AG04449 (cell line): ENCODE results near the gene RPN2.

ENCODE experiments used
- CTCF ChIA-PET: fragments of 350-600 bp; formaldehyde crosslinking; extraction: SDS; loops from one replicate; lab custom pipeline; 2021; ENCODE audit warnings: antibody characterized with exemption; lab: Yijun Ruan, JAX
- POLR2A ChIA-PET: fragments of 400-600, 350-600 bp; formaldehyde crosslinking; extraction: SDS; loops from one replicate; lab custom pipeline; 2020; ENCODE audit warnings: antibody characterized with exemption, inconsistent platforms; lab: Yijun Ruan, JAX
- DNase-seq: peaks from one replicate; pipeline ENCODE4 v3.0.0-alpha.2; 2010; ENCODE audit warnings: low read depth, low spot score
- H3K4me3 ChIP-seq: 2 replicates; pipeline ENCODE4 v1.5.1; 2011; ENCODE audit warnings: low read depth, mild to moderate bottlenecking, control low read depth, low read length
- TF ChIP-seq, protein P1 (sequence below): IDR thresholded peaks from one replicate; pipeline ENCODE4 v1.5.1; 2011; ENCODE audit warnings: mild to moderate bottlenecking, moderate library complexity, low read length, control low read depth, inconsistent platforms; ENCODE audit not compliant: insufficient read depth; ENCODE audit errors: missing control alignments

Gene RPN2

DNA sequence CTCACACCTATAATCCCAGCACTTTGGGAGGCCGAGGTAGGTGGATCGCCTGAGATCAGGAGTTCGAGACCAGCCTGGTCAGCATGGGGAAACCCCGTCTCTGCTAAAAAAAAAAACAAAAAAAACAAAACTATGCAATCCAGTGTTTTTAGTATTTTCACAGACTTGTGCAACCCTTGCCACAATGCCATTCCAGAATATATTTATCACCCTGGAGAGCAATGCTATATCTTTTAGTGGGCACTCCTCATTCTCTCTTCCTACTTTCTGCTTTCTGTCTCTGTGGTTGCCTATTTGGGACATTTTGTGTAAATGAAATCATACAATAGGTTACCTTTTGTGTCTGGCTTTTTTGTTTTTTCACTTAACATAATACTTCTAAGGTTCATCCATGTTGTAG is 39.3 kb downstream of the RPN2 start:
- CTCF ChIA-PET: interaction anchor here (0.9 to 1.7 kb wide), 2 partner anchors 17 to 28 kb away, joined by 3 to 13 read pairs; no protein-coding TSS in a partner anchor
- TF ChIP-seq, protein P1, sequence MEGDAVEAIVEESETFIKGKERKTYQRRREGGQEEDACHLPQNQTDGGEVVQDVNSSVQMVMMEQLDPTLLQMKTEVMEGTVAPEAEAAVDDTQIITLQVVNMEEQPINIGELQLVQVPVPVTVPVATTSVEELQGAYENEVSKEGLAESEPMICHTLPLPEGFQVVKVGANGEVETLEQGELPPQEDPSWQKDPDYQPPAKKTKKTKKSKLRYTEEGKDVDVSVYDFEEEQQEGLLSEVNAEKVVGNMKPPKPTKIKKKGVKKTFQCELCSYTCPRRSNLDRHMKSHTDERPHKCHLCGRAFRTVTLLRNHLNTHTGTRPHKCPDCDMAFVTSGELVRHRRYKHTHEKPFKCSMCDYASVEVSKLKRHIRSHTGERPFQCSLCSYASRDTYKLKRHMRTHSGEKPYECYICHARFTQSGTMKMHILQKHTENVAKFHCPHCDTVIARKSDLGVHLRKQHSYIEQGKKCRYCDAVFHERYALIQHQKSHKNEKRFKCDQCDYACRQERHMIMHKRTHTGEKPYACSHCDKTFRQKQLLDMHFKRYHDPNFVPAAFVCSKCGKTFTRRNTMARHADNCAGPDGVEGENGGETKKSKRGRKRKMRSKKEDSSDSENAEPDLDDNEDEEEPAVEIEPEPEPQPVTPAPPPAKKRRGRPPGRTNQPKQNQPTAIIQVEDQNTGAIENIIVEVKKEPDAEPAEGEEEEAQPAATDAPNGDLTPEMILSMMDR: no peak
- POLR2A ChIA-PET: no interaction called here
- no peak for DNase-seq
- no peak overlapping the region for H3K4me3 ChIP-seq

DNA sequence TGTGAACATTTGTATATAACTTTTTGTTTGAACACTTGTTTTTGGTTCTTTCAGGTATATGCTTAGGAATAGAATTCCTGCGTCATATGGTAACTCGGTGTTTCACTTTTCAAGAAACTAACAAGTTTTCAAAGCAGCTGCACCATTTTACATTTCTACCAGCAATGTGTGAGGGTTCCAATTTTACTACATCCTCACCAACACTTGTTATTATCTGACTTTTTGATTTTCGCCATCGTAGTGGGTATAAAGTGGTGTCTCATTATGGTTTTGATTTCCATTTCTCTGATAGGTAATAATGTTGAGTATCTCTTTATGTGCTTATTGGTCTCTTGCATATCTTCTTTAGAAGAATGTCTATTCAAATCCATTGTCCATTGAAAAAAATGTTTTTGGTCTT is 39.8 kb downstream of the RPN2 start:
- CTCF ChIA-PET: interaction anchor here (1.1 kb wide), 1 partner anchor 23 kb away, joined by 4 read pairs; no protein-coding TSS in a partner anchor
- TF ChIP-seq, protein P1: no peak
- POLR2A ChIA-PET: no interaction called here
- no peak overlapping the region for H3K4me3 ChIP-seq
- no peak for DNase-seq

DNA sequence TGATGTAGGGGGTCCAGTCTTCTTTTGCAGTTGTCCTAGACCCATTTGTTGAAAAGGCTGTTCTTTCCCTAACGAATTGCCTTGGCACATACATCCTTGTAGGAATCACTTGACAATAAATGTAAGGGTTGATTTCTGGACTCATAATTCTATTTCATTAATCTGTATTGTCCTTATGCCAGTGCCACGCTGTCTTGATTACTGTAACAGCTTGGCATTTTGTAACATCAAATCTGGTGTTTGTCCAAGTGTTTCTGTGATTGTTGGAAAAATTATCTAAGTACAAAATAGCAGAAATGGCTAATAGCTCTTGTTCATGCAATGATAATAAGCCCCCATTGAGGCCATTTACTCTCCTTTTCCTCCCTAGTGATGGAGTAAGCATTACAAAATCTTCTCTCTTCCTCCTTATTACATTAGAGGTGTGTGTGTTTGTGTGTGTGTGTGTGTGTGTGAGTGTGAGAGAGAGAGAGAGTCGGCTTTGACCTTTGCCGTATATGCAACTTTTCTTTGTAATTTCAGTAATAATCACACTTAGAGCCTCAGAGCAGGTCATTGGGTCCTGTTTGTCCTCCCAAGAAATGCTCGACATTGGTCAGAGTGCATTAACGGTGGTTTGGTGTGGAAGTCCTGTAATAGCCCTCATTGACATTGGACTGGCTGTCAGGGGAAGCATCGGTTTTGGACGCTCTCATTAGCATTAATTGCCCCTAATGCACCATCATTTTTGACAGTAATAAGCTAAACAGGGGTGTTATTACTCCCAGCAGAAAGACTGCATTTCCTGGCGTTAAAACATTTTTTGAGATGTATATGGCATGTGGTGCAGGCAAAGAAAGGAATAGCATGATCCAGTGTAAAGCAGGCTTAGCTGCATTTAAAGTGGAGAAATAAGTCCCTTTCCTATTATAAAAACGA is 40.9 kb downstream of the RPN2 start:
- CTCF ChIA-PET: interaction anchor here (0.8 to 1.4 kb wide), 7 partner anchors 8 to 311 kb away, joined by 3 to 9 read pairs (median 4); no protein-coding TSS in a partner anchor
- H3K4me3 ChIP-seq: no peak overlapping the region
- POLR2A ChIA-PET: no interaction called here
- TF ChIP-seq, protein P1: no peak
- no peak for DNase-seq

- POLR2A ChIA-PET: no interaction called here
- TF ChIP-seq, protein P1: no peak
- CTCF ChIA-PET: interaction anchor here (0.8 to 1.4 kb wide), 7 partner anchors 8 to 310 kb away, joined by 3 to 9 read pairs (median 4); no protein-coding TSS in a partner anchor
- no peak overlapping the region for H3K4me3 ChIP-seq
- DNase-seq: no peak
Observed at GRCh38 chr20:37220731-37221130, 41.6 kb downstream of the RPN2 start.

DNA sequence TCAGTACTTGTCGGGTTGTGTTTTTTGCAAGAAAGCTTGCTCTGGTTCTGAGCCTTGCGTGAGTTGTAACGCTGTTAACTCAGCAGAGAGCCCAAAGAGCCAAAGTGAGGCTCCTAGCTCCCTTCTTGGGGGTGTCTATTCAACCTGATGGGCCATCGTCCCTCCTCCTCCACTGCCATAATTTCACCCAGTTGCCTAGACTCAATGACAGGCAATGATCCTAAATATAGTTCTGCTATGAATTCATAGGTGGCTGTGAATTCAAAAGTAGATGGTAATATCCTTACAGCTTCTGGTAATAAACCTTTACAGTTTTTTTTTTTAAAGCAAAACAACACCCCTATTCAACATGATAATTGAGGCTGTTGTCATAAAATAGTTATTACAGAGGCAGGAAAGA is 43.0 kb downstream of the RPN2 start:
- POLR2A ChIA-PET: no interaction called here
- CTCF ChIA-PET: interaction anchor here (1.5 to 4.8 kb wide), 4 partner anchors 20 to 311 kb away, joined by 3 to 26 read pairs (median 12); no protein-coding TSS in a partner anchor

More for the DNA sequence above, 43.0 kb downstream of the RPN2 start:
- TF ChIP-seq, protein P1: no peak
- no peak for DNase-seq
- no peak overlapping the region for H3K4me3 ChIP-seq
